GM12878 (cell line): ENCODE results near the gene PRR18. TPM values are rescaled to one million over a fixed set of nuclear protein-coding genes. Genes with fewer than 3 reads are reported as not detected.

Experiments used
- CEBPZ ChIP-seq: fragments of 150-350 bp; IDR thresholded peaks from 2 replicates; pipeline ENCODE4 v1.6.1; 2016; ENCODE audit warnings: low read depth, low read length
- HDAC6 ChIP-seq: fragments of 200-600 bp; sonication (generic); IDR thresholded peaks from one replicate; pipeline ENCODE4 v1.8.0; 2017; ENCODE audit warnings: antibody characterized with exemption; ENCODE audit not compliant: unreplicated experiment
- HDGF ChIP-seq: fragments of 450-650 bp; IDR thresholded peaks from 2 replicates; pipeline ENCODE4 v1.6.1; 2016; ENCODE audit warnings: antibody characterized with exemption
- IKZF2 ChIP-seq, 2 experiments: fragments of 450-650 bp; IDR thresholded peaks; 2 replicates each; pipeline ENCODE4 v1.6.1; 2017; ENCODE audit warnings: mild to moderate bottlenecking in 2 of 2, moderate library complexity in 2 of 2
- JUND ChIP-seq: IDR thresholded peaks from 2 replicates; pipeline ENCODE4 v1.6.1; 2012; ENCODE audit warnings: low read depth, mild to moderate bottlenecking, low read length, improper control_type of control experiment, moderate library complexity
- KAT2A ChIP-seq: conservative IDR thresholded peaks from 2 replicates; pipeline ENCODE4 v1.6.1; 2011; ENCODE audit warnings: low read depth, low read length; ENCODE audit not compliant: control insufficient read depth
- MEF2B ChIP-seq: fragments of 450-650 bp; IDR thresholded peaks from 2 replicates; pipeline ENCODE4 v1.6.1; 2018; ENCODE audit warnings: mild to moderate bottlenecking, moderate library complexity; ENCODE audit not compliant: partially characterized antibody, poor library complexity, severe bottlenecking
- MTA3 ChIP-seq: IDR thresholded peaks from 2 replicates; pipeline ENCODE4 v1.6.1; 2012; ENCODE audit warnings: low read length, inconsistent platforms, borderline replicate concordance
- NR2C1 ChIP-seq: fragments of 450-650 bp; IDR thresholded peaks from 2 replicates; pipeline ENCODE4 v1.6.1; 2017; ENCODE audit warnings: antibody characterized with exemption, mild to moderate bottlenecking, moderate library complexity
- RBBP5 ChIP-seq: fragments of 200-600 bp; sonication (generic); conservative IDR thresholded peaks from 2 replicates; pipeline ENCODE4 v1.6.1; 2016
- SPI1 ChIP-seq: IDR thresholded peaks from 2 replicates; pipeline ENCODE4 v1.6.1; 2011; ENCODE audit warnings: low read depth, mild to moderate bottlenecking, low read length, moderate library complexity, borderline replicate concordance; ENCODE audit not compliant: insufficient read depth
- USF1 ChIP-seq: IDR thresholded peaks from 2 replicates; pipeline ENCODE4 v1.6.1; 2011; ENCODE audit warnings: borderline replicate concordance, low read depth, mild to moderate bottlenecking, moderate library complexity, mixed read lengths, low read length; ENCODE audit not compliant: insufficient read depth; ENCODE audit errors: extremely low read length
- ZNF384 ChIP-seq: IDR thresholded peaks from 2 replicates; pipeline ENCODE4 v1.6.1; 2012; ENCODE audit warnings: low read depth, mild to moderate bottlenecking, low read length, improper control_type of control experiment, borderline replicate concordance
- ZNF592 ChIP-seq: fragments of 450-650 bp; IDR thresholded peaks from 2 replicates; pipeline ENCODE4 v1.6.1; 2017; ENCODE audit warnings: mild to moderate bottlenecking, moderate library complexity
- ZNF622 ChIP-seq: fragments of 450-650 bp; IDR thresholded peaks from 2 replicates; pipeline ENCODE4 v1.6.1; 2017; ENCODE audit warnings: mild to moderate bottlenecking, inconsistent platforms
- polyA plus RNA-seq, 11 experiments: library from polyadenylated mRNA; depleted of rRNA in 4 of 11; unstranded in 6 of 11; stranded (reverse) in 5 of 11; fragments of >200 nt; fragmentation: Nextera tagmentation in 4 of 11; fragmentation: Illumina TruSeq in 1 of 11; extraction: Ambion mirVana in 4 of 11; extraction: Trizol in 1 of 11; gene quantifications; 1 replicate in 1 of 11; 2 replicates in 10 of 11; pipeline versions ENCODE4 v1.2.1 to v1.2.3, GENCODE V29; 2011 to 2016; ENCODE audit warnings: inconsistent platforms in 2 of 11, missing spikeins in 2 of 11, low read depth in 1 of 11
- total RNA-seq, 4 experiments: library from RNA; depleted of rRNA in 3 of 4; stranded (reverse); fragments of >200 nt in 3 of 4; fragmentation: Illumina TruSeq in 1 of 4; extraction: Trizol in 1 of 4; gene quantifications; 2 replicates each; pipeline versions ENCODE4 v1.2.1 to v1.2.3, GENCODE V29; 2013 to 2021
- TF ChIP-seq, protein P1 (sequence below): fragments of 450-650 bp; IDR thresholded peaks from 2 replicates; pipeline ENCODE4 v1.6.1; 2017; ENCODE audit warnings: mild to moderate bottlenecking, moderate library complexity

The PRR18 gene
- total and polyA plus RNA-seq, 10 of the 15 experiments (the other 5 are each of a cell fraction or from before 2014, with no cell fraction given), result 0.13 to 8.2 (median 1.6) TPM

DNA sequence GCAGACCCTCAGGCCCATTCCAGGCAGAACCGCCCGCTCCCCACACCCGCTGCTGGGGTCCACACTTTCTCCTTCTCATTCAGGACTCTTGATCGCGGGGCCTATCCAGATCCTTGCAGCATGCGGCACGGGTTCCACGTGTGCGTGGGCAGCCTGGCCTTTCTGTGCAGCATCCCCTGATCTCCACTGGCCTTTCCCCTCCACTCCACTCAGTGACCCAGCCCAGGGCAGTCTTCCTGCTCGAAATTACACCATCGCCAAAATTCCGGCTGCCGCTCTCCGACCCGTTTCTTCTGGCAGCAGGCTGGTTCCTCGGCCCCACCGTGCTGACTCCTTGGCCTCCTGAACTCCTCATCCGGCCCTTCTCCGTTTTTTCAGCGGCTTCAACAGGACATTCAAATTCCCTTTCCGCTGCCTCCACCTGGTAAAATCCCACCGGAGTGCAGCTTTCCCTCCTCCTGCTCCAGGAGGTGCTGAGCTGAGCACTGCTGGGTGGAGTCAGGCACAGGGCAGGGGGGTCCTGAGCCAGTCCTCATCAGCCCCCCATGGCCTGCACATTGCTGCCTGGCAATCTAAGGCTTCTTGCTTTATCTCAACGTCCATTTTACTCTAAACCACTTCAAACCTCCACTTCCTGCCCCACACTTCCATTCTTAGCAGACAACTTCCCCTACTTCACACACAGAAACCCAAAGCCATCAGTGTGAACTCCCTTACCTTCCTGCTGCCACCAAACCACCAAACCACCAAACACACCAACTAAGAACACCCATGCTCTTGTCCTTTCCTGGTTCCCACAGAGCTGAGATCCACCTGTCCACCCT is 25.2 kb upstream of the PRR18 start (continued):
- TF ChIP-seq, protein P1, sequence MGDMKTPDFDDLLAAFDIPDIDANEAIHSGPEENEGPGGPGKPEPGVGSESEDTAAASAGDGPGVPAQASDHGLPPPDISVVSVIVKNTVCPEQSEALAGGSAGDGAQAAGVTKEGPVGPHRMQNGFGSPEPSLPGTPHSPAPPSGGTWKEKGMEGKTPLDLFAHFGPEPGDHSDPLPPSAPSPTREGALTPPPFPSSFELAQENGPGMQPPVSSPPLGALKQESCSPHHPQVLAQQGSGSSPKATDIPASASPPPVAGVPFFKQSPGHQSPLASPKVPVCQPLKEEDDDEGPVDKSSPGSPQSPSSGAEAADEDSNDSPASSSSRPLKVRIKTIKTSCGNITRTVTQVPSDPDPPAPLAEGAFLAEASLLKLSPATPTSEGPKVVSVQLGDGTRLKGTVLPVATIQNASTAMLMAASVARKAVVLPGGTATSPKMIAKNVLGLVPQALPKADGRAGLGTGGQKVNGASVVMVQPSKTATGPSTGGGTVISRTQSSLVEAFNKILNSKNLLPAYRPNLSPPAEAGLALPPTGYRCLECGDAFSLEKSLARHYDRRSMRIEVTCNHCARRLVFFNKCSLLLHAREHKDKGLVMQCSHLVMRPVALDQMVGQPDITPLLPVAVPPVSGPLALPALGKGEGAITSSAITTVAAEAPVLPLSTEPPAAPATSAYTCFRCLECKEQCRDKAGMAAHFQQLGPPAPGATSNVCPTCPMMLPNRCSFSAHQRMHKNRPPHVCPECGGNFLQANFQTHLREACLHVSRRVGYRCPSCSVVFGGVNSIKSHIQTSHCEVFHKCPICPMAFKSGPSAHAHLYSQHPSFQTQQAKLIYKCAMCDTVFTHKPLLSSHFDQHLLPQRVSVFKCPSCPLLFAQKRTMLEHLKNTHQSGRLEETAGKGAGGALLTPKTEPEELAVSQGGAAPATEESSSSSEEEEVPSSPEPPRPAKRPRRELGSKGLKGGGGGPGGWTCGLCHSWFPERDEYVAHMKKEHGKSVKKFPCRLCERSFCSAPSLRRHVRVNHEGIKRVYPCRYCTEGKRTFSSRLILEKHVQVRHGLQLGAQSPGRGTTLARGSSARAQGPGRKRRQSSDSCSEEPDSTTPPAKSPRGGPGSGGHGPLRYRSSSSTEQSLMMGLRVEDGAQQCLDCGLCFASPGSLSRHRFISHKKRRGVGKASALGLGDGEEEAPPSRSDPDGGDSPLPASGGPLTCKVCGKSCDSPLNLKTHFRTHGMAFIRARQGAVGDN, result peak; percentile 67; the same call in 1 of the 2 replicates
- peak; percentile 81 to 83 for TF ChIP-seq IKZF2 (IDR thresholded peaks at IDR 0.05)
- TF ChIP-seq RBBP5, result no peak
- no peak for TF ChIP-seq HDAC6
- peak; percentile 76; the same call in 1 of the 2 replicates for TF ChIP-seq MTA3
- peak; percentile 64; the same call in 1 of the 2 replicates for TF ChIP-seq SPI1
- TF ChIP-seq JUND, result no peak
- no peak for TF ChIP-seq USF1
- no peak for TF ChIP-seq ZNF384
- no peak for TF ChIP-seq CEBPZ
- no peak for TF ChIP-seq KAT2A
- TF ChIP-seq NR2C1, result no peak
- no peak for TF ChIP-seq ZNF622
- peak; percentile 94 for TF ChIP-seq HDGF
- TF ChIP-seq MEF2B, result peak; percentile 42
- no peak for TF ChIP-seq ZNF592
